IMR-90 (cell line): ENCODE data around the gene ENDOD1. TPM values are rescaled to one million over a fixed set of nuclear protein-coding genes. Genes with fewer than 3 reads are reported as not detected.
"Not testable (repeated sequence)": the region's sequence is repeated elsewhere in the genome, so short reads cannot be mapped to it uniquely, and the experiment has no call there.

Source experiments
- ATAC-seq: fragments of 200-7000 bp; cut with Tn5 transposase; 2 replicates; pipeline ENCODE4 v1.9.1; 2020; ENCODE audit warnings: low read depth, mild to moderate bottlenecking, moderate library complexity
- BruUV-seq: library from RNA; stranded (reverse); fragments of 400-500 nt; replicated peaks from 2 replicates; lab custom pipeline; 2021; lab: Mats Ljungman, UMichigan
- CTCF ChIA-PET: fragments of 300-600 bp; formaldehyde crosslinking; extraction: SDS; loops from one replicate; lab custom pipeline; 2021; ENCODE audit warnings: antibody characterized with exemption; lab: Yijun Ruan, JAX
- POLR2A ChIA-PET: fragments of 300-600 bp; sonication (Branson Sonifier 250); formaldehyde crosslinking; loops from one replicate; lab custom pipeline; 2022; ENCODE audit warnings: antibody characterized with exemption; ENCODE audit not compliant: unreplicated experiment; lab: Charles Lee
- DNase-seq: peaks from one replicate; pipeline ENCODE4 v3.0.0; 2013
- H2AFZ ChIP-seq: replicated peaks from 2 replicates; pipeline ENCODE3; 2013; ENCODE audit warnings: low read length, mild to moderate bottlenecking; ENCODE audit not compliant: poor library complexity
- H2AK5ac ChIP-seq: 2 replicates; pipeline ENCODE4 v1.6.1; 2013; ENCODE audit warnings: low read depth, low read length, inconsistent platforms
- H2AK9ac ChIP-seq: replicated peaks from 2 replicates; pipeline ENCODE3; 2013; ENCODE audit warnings: mild to moderate bottlenecking, low read depth, low read length, moderate library complexity; ENCODE audit not compliant: poor library complexity
- H2BK120ac ChIP-seq: 2 replicates; pipeline ENCODE4 v1.6.1; 2013; ENCODE audit warnings: low read depth, low read length, inconsistent platforms
- H2BK15ac ChIP-seq: 3 replicates; pipeline ENCODE4 v1.6.1; 2013; ENCODE audit warnings: low read depth, low read length, inconsistent platforms
- H2BK20ac ChIP-seq: 2 replicates; pipeline ENCODE4 v1.6.1; 2013; ENCODE audit warnings: low read depth, mild to moderate bottlenecking, inconsistent platforms, low read length, moderate library complexity
- H2BK5ac ChIP-seq: 2 replicates; pipeline ENCODE4 v1.6.1; 2013; ENCODE audit warnings: mild to moderate bottlenecking, low read depth, low read length, inconsistent platforms; ENCODE audit not compliant: poor library complexity, severe bottlenecking
- H3K14ac ChIP-seq: replicated peaks from 2 replicates; pipeline ENCODE4 v1.6.1; 2013; ENCODE audit warnings: low read depth, low read length, inconsistent platforms
- H3K18ac ChIP-seq: 2 replicates; pipeline ENCODE4 v1.6.1; 2013; ENCODE audit warnings: low read depth, low read length, control low read depth
- H3K23ac ChIP-seq: 2 replicates; pipeline ENCODE4 v1.6.1; 2013; ENCODE audit warnings: low read depth, low read length, inconsistent platforms
- H3K27ac ChIP-seq: 2 replicates; pipeline ENCODE4 v1.5.1; 2013; ENCODE audit warnings: mild to moderate bottlenecking, control low read depth, low read length; ENCODE audit not compliant: insufficient read depth
- H3K27me3 ChIP-seq: 2 replicates; pipeline ENCODE4 v1.6.1; 2013; ENCODE audit warnings: low read length; ENCODE audit not compliant: control insufficient read depth, insufficient read depth
- H3K36me3 ChIP-seq: 2 replicates; pipeline ENCODE4 v1.6.1; 2013; ENCODE audit warnings: low read length, mixed read lengths; ENCODE audit not compliant: control insufficient read depth, insufficient read depth
- H3K4ac ChIP-seq: 2 replicates; pipeline ENCODE4 v1.6.1; 2013; ENCODE audit warnings: low read depth, low read length, inconsistent platforms
- H3K4me1 ChIP-seq: 2 replicates; pipeline ENCODE4 v1.6.1; 2013; ENCODE audit warnings: low read length, mixed read lengths; ENCODE audit not compliant: control insufficient read depth, insufficient read depth
- H3K4me2 ChIP-seq: 2 replicates; pipeline ENCODE4 v1.6.1; 2013; ENCODE audit warnings: low read depth, mild to moderate bottlenecking, control low read depth, low read length, moderate library complexity
- H3K4me3 ChIP-seq: 2 replicates; pipeline ENCODE4 v1.5.1; 2013; ENCODE audit warnings: low read depth, mild to moderate bottlenecking, control low read depth, low read length, moderate library complexity; ENCODE audit not compliant: insufficient read depth
- H3K56ac ChIP-seq: 2 replicates; pipeline ENCODE4 v1.6.1; 2013; ENCODE audit warnings: low read length, inconsistent platforms; ENCODE audit not compliant: insufficient read depth; ENCODE audit errors: extremely low read depth
- H3K79me1 ChIP-seq, 2 experiments: 2 replicates each; pipeline ENCODE4 v1.6.1; 2013; ENCODE audit warnings: low read length in 2 of 2, inconsistent platforms in 1 of 2, low read depth in 1 of 2
- H3K9ac ChIP-seq: 2 replicates; pipeline ENCODE4 v1.6.1; 2013; ENCODE audit warnings: low read depth, low read length, control low read depth
- H3K9me1 ChIP-seq: 2 replicates; pipeline ENCODE4 v1.6.1; 2013; ENCODE audit warnings: low read length, inconsistent platforms; ENCODE audit not compliant: insufficient read depth
- H3K9me3 ChIP-seq: 2 replicates; pipeline ENCODE4 v1.6.1; 2013; ENCODE audit warnings: low read length; ENCODE audit not compliant: control insufficient read depth, insufficient read depth
- H4K20me1 ChIP-seq: 2 replicates; pipeline ENCODE4 v1.6.1; 2013; ENCODE audit warnings: low read length, inconsistent platforms; ENCODE audit not compliant: insufficient read depth
- H4K5ac ChIP-seq: 2 replicates; pipeline ENCODE4 v1.6.1; 2013; ENCODE audit warnings: mild to moderate bottlenecking, low read depth, low read length, control low read depth
- H4K8ac ChIP-seq, 2 experiments: 2 replicates each; pipeline ENCODE4 v1.6.1; 2013; ENCODE audit warnings: low read depth in 2 of 2, low read length in 2 of 2, control low read depth in 1 of 2, inconsistent platforms in 1 of 2
- H4K91ac ChIP-seq: 2 replicates; pipeline ENCODE4 v1.6.1; 2013; ENCODE audit warnings: low read depth, low read length, inconsistent platforms; ENCODE audit not compliant: insufficient read depth
- WGBS, 2 experiments: methylation state at CpG; one replicate each; pipeline versions ENCODE4 v1.1.5 to v1.1.7; 2013; ENCODE audit warnings: missing lambda C conversion rate in 2 of 2; ENCODE audit not compliant: insufficient read length in 1 of 2; ENCODE audit errors: extremely low coverage in 2 of 2; 5-methylcytosine and 5-hydroxymethylcytosine counted together
- dilution Hi-C: fragments of 300-500 bp; cut with HindIII; formaldehyde crosslinking; loops from one replicate; pipeline ENCODE4 v1.14.3; 2018; ENCODE audit warnings: low sequenced_read_pairs; ENCODE audit not compliant: unreplicated experiment
- in situ Hi-C: fragments of 300-500 bp; cut with MboI; formaldehyde crosslinking; loops from 3 replicates; pipeline ENCODE4 v1.14.3; 2019; ENCODE audit warnings: low sequenced_read_pairs, inconsistent platforms, mixed read lengths
- intact Hi-C: fragments of 100-400 bp; cut with micrococcal nuclease; formaldehyde crosslinking; loops from 2 replicates; pipeline ENCODE4 v1.10.0; 2022
- polyA plus RNA-seq, 3 experiments: library from polyadenylated mRNA; depleted of rRNA; stranded (reverse); fragments of >200 nt; gene quantifications; 2 replicates each; pipeline ENCODE4 v1.2.3, GENCODE V29; 2012; ENCODE audit warnings: low replicate concordance in 1 of 3
- total RNA-seq: library from RNA; depleted of rRNA; stranded (reverse); fragments of >200 nt; gene quantifications from 2 replicates; pipeline ENCODE4 v1.2.3, GENCODE V29; 2012

ENDOD1 gene
- total and polyA plus RNA-seq, 2 of the 4 experiments (the other 2 are of a cell fraction): 7.0 to 17.6 TPM

DNA sequence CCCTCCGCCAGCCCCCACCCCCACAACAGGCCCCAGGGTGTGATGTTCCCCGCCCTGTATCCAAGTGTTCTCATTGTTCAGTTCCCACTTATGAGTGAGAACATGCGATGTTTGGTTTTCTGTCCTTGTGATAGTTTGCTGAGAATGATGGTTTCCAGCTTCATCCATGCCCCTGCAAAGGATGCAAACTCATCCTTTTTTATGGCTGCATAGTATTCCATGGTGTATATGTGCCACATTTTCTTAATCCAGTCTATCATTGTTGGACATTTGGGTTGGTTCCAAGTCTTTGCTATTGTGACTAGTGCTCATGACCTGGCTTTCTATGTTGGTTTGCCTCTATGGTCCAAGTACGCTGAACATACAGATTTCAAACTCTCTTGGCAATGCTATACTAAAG, 47.1 kb downstream of the ENDOD1 start:
- H3K27me3 ChIP-seq, H3K56ac ChIP-seq, H2BK120ac ChIP-seq, POLR2A ChIA-PET, H3K4ac ChIP-seq, H3K27ac ChIP-seq, DNase-seq, H3K36me3 ChIP-seq, H2AK5ac ChIP-seq, H3K4me1 ChIP-seq, H3K9me1 ChIP-seq, H2AK9ac ChIP-seq, H2BK20ac ChIP-seq, H3K18ac ChIP-seq, H4K5ac ChIP-seq, H3K23ac ChIP-seq, H3K4me2 ChIP-seq, H2AFZ ChIP-seq, H3K79me1 ChIP-seq, H3K9me3 ChIP-seq, H4K20me1 ChIP-seq, dilution Hi-C loops, H4K91ac ChIP-seq, H3K4me3 ChIP-seq, H3K9ac ChIP-seq, ATAC-seq, H2BK5ac ChIP-seq, in situ Hi-C loops, H3K14ac ChIP-seq, BruUV-seq, H2BK15ac ChIP-seq, H4K8ac ChIP-seq: not testable (repeated sequence)
- CTCF ChIA-PET: interaction anchor here (1.2 kb wide), 1 partner anchor 11 kb away, joined by 3 read pairs; no protein-coding TSS in a partner anchor
- intact Hi-C loops: loop anchor here (10.0 kb wide), 1 partner anchor 162 kb away; the partner anchor contains the start of genes CWC15 and KDM4D
- no CpG with 5 or more reads among the region's 4 CpGs for WGBS, 2 experiments
